Measurements from ENCODE around the gene RRP7A.
"Not testable (repeated sequence)": the region's sequence is repeated elsewhere in the genome, so short reads cannot be mapped to it uniquely, and the experiment has no call there.

The RRP7A gene

GRCh38 chr22:42519525-42520401 lies at the start of gene RRP7A:
Gene RRP7A (minus strand): TSS chr22:42519796. CDS start chr22:42519786, 10 bp downstream.
- DNase-seq: peak; percentile 86

- not testable (repeated sequence) for DNase-seq
Observed at GRCh38 chr22:42567950-42568349, 48.4 kb upstream of the RRP7A start.

- DNase-seq: no peak
Observed at GRCh38 chr22:42565956-42566355, 46.4 kb upstream of the RRP7A start.

GRCh38 chr22:42564699-42565098 lies 45.1 kb upstream of the RRP7A start:
- no peak for DNase-seq

- DNase-seq: not testable (repeated sequence)
Observed at GRCh38 chr22:42563943-42564342, 44.3 kb upstream of the RRP7A start.

GRCh38 chr22:42562684-42563083 lies 43.1 kb upstream of the RRP7A start:
- DNase-seq: no peak

- no peak for DNase-seq
Observed at GRCh38 chr22:42562279-42562678, 42.7 kb upstream of the RRP7A start.

GRCh38 chr22:42561856-42562255 lies 42.3 kb upstream of the RRP7A start:
- no peak for DNase-seq

- DNase-seq: no peak
Observed at GRCh38 chr22:42560781-42561180, 41.2 kb upstream of the RRP7A start.

GRCh38 chr22:42560381-42560780 lies 40.8 kb upstream of the RRP7A start:
- no peak for DNase-seq

GRCh38 chr22:42553475-42554361 lies 34.1 kb upstream of the RRP7A start, which contains the start of gene SERHL2:
Gene SERHL2 (plus strand): TSS chr22:42553956. CDS start chr22:42554021, 65 bp downstream.
- peak; percentile 91 for DNase-seq

- not testable (repeated sequence) for DNase-seq
Observed at GRCh38 chr22:42552294-42552647, 32.7 kb upstream of the RRP7A start.

GRCh38 chr22:42549331-42550060 lies 29.9 kb upstream of the RRP7A start:
- DNase-seq: no peak

- DNase-seq: no peak
Observed at GRCh38 chr22:42548597-42549330, 29.2 kb upstream of the RRP7A start.

GRCh38 chr22:42548126-42548525 lies 28.5 kb upstream of the RRP7A start:
- DNase-seq: not testable (repeated sequence)

- DNase-seq: no peak
Observed at GRCh38 chr22:42547562-42547961, 28.0 kb upstream of the RRP7A start.

- DNase-seq: no peak
Observed at GRCh38 chr22:42544686-42545085, 25.1 kb upstream of the RRP7A start.

- not testable (repeated sequence) for DNase-seq
Observed at GRCh38 chr22:42539236-42539771, 19.7 kb upstream of the RRP7A start.

GRCh38 chr22:42537199-42537831 lies 17.7 kb upstream of the RRP7A start:
- DNase-seq: not testable (repeated sequence)

- not testable (repeated sequence) for DNase-seq
Observed at GRCh38 chr22:42536634-42537033, 17.0 kb upstream of the RRP7A start.

GRCh38 chr22:42536166-42536565 lies 16.6 kb upstream of the RRP7A start:
- no peak for DNase-seq
